ENCODE data around the gene GOLGA6C. TPM values are rescaled to one million over a fixed set of nuclear protein-coding genes. Genes with fewer than 3 reads are reported as not detected.

The GOLGA6C gene
- total RNA-seq, 2 experiments from 2014 or later = 0.28 TPM; not detected in 1

- intact Hi-C loops (cut with micrococcal nuclease; ENCODE audit: unreplicated experiment) = no loop called here
- BruUV-seq (replicated peaks) = no TSS peak
These were observed 27.4 kb upstream of the GOLGA6C start for GRCh38 chr15:75230551-75231371.

GRCh38 chr15:75231836-75232235, 26.3 kb upstream of the GOLGA6C start:
- ChIA-PET POLR2A (no interaction called here), CTCF (ENCODE audit: unreplicated experiment) (no interaction called here)
- no peaks in the 10 kb centered on the region for H3K9me2 ChIP-seq (ENCODE audit: insufficient read depth, low read length)
- BruUV-seq (replicated peaks) = no TSS peak
- peaks cover 6% of the 10 kb centered on the region for H3K4me1 ChIP-seq (ENCODE audit: insufficient read depth, low read length, poor library complexity, severe bottlenecking)
- H3K4me3 ChIP-seq (ENCODE audit: low read depth, low read length, poor library complexity, severe bottlenecking) = no peak overlapping the region
- H4K20me1 ChIP-seq (ENCODE audit: insufficient read depth, low read length) = no peaks in the 10 kb centered on the region
- H2AFZ ChIP-seq (ENCODE audit: low read length) = no peak overlapping the region
- no peak for DNase-seq (ENCODE audit: low spot score)
- no peak overlapping the region for H3K27ac ChIP-seq (ENCODE audit: low read depth, low read length, poor library complexity, severe bottlenecking)
- H3K36me3 ChIP-seq (ENCODE audit: insufficient read depth, low read length) = no peaks in the 10 kb centered on the region
- no peaks in the 10 kb centered on the region for H3K79me2 ChIP-seq (ENCODE audit: insufficient read depth, low read depth, low read length)
- TF ChIP-seq CTCF (conservative IDR thresholded peaks at IDR 0.05; ENCODE audit: low read length) = no peak
- TF ChIP-seq EZH2phosphoT487 (IDR thresholded peaks at IDR 0.05; ENCODE audit: borderline replicate concordance, low read depth, low read length) = no peak
- intact Hi-C loops (cut with micrococcal nuclease; ENCODE audit: unreplicated experiment) = no loop called here
- H3K9me3 ChIP-seq (ENCODE audit: low read length) = no peaks in the 10 kb centered on the region
- H3K4me2 ChIP-seq (ENCODE audit: low read length) = no peak overlapping the region

More at GRCh38 chr15:75230551-75231371, 27.4 kb upstream of the GOLGA6C start:
- POLR2A ChIA-PET = no interaction called here
- Histone ChIP-seq H3K9me2 (ENCODE audit: insufficient read depth, low read length) (no peaks in the 10 kb centered on the region), H3K79me2 (ENCODE audit: insufficient read depth, low read depth, low read length) (no peaks in the 10 kb centered on the region), H2AFZ (ENCODE audit: low read length) (no peak overlapping the region), H3K4me2 (ENCODE audit: low read length) (no peak overlapping the region), H4K20me1 (ENCODE audit: insufficient read depth, low read length) (no peaks in the 10 kb centered on the region), H3K36me3 (ENCODE audit: insufficient read depth, low read length) (no peaks in the 10 kb centered on the region), H3K4me3 (ENCODE audit: low read depth, low read length, poor library complexity, severe bottlenecking) (no peak overlapping the region), H3K27ac (ENCODE audit: low read depth, low read length, poor library complexity, severe bottlenecking) (no peak overlapping the region), H3K9me3 (ENCODE audit: low read length) (no peaks in the 10 kb centered on the region), H3K4me1 (ENCODE audit: insufficient read depth, low read length, poor library complexity, severe bottlenecking) (peaks cover 6% of the 10 kb centered on the region)
- CTCF ChIA-PET (ENCODE audit: unreplicated experiment) = no interaction called here
- DNase-seq (ENCODE audit: low spot score) = no peak
- TF ChIP-seq CTCF (conservative IDR thresholded peaks at IDR 0.05; ENCODE audit: low read length) (no peak), EZH2phosphoT487 (IDR thresholded peaks at IDR 0.05; ENCODE audit: borderline replicate concordance, low read depth, low read length) (no peak)

GRCh38 chr15:75232252-75232813, 25.8 kb upstream of the GOLGA6C start:
- CTCF ChIA-PET (ENCODE audit: unreplicated experiment) = no interaction called here

More at GRCh38 chr15:75232252-75232813, 25.8 kb upstream of the GOLGA6C start:
- H3K4me1 ChIP-seq (ENCODE audit: insufficient read depth, low read length, poor library complexity, severe bottlenecking) = peaks cover 6% of the 10 kb centered on the region
- no TSS peak for BruUV-seq (replicated peaks)
- POLR2A ChIA-PET = no interaction called here
- H3K4me3 ChIP-seq (ENCODE audit: low read depth, low read length, poor library complexity, severe bottlenecking) = no peak overlapping the region
- no peak overlapping the region for H3K27ac ChIP-seq (ENCODE audit: low read depth, low read length, poor library complexity, severe bottlenecking)
- no peak overlapping the region for H2AFZ ChIP-seq (ENCODE audit: low read length)
- no peak overlapping the region for H3K4me2 ChIP-seq (ENCODE audit: low read length)
- no peak for TF ChIP-seq EZH2phosphoT487 (IDR thresholded peaks at IDR 0.05; ENCODE audit: borderline replicate concordance, low read depth, low read length)
- no peak for TF ChIP-seq CTCF (conservative IDR thresholded peaks at IDR 0.05; ENCODE audit: low read length)
- no peaks in the 10 kb centered on the region for H3K36me3 ChIP-seq (ENCODE audit: insufficient read depth, low read length)
- no peak for DNase-seq (ENCODE audit: low spot score)
- H4K20me1 ChIP-seq (ENCODE audit: insufficient read depth, low read length) = no peaks in the 10 kb centered on the region
- intact Hi-C loops (cut with micrococcal nuclease; ENCODE audit: unreplicated experiment) = no loop called here
- H3K9me3 ChIP-seq (ENCODE audit: low read length) = no peaks in the 10 kb centered on the region
- no peaks in the 10 kb centered on the region for H3K9me2 ChIP-seq (ENCODE audit: insufficient read depth, low read length)
- no peaks in the 10 kb centered on the region for H3K79me2 ChIP-seq (ENCODE audit: insufficient read depth, low read depth, low read length)
